HuH-7 (cell line): Measurements from ENCODE around the gene EPS15.

ENCODE experiments used
- DNase-seq: peaks from one replicate; pipeline ENCODE4 v3.0.0; 2011; ENCODE audit warnings: low spot score

EPS15 gene

GRCh38 chr1:51373898-51374297, 145.2 kb downstream of the EPS15 start:
- DNase-seq, result no peak

- DNase-seq, result no peak
Measured at GRCh38 chr1:51372561-51372960, 146.5 kb downstream of the EPS15 start.

DNA sequence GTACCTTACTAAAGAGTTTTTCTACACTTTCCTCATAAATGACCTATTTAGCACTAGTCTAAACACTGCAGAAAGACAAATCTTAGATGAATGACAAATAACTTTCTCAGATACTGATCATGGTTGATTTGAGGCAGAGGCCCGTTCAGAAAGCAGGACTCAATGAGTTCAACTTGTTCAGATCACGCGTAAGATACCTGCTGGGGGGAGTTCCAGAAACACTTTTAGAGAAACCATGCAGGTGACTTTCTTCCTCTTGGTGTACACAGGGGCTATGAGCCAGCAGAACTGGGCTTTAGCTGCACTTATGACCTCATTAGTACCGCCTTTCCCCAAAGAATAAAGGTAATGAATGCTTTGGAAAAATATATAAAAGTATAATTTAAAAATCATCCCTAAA, 149.9 kb downstream of the EPS15 start:
- no peak for DNase-seq

DNA sequence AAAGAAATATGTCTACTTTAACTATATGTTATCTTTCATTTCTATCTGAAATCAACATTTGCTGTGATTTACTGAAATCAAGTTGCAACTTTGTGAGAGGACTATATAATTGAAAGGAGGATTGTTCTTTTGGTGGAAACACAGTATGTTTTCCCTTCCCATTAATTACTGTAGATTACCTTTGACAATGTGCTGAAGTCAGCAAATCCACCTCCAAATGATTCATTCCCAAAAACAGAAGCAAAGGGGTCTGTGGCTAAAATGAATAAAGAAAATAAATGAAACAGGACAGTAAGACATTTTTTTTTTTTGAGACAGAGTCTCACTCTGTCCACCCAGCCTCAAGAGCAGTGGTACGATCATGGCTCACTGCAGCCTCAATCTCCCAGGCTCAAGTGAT, 153.3 kb downstream of the EPS15 start:
- no peak for DNase-seq

DNA sequence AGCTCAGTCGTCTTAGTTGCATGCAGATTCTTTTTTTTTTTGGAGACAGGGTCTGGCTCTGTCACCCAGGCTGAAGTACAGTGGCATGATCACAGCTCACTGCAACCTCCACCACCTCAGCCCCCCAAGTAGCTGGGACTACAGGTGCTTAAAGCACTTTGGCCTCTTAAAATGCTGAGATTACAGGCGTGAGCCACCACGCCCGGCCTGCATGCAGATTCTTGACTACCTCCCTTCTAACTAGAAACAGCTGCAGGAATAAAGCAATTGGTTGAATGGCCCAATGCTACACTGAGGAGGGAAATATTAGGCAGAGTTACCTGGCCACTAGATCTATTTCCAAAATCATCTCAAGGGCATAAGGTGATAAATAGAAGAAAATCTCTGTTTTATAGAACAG, 159.2 kb downstream of the EPS15 start:
- no peak for DNase-seq

- no peak for DNase-seq
Measured at GRCh38 chr1:51355382-51355781, 163.7 kb downstream of the EPS15 start.

DNA sequence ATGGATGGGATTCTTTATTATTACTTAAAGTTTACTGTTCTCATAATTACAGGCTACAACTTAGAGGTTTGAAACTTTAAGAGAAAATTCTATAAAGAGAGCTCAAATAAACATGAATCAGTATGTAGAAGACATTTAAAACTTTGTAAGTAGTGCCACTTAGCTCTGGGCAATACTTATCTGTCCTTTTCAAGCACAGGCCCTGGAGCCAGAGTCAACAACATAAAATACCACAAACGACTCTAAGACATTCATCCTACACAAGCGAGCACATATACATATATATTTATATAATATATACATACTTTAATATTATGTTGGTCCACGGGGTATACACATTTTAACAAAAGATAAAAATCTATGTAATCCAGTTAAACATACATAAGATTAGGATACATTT, 164.7 kb downstream of the EPS15 start:
- DNase-seq, result no peak

- DNase-seq, result no peak
Measured at GRCh38 chr1:51351907-51352306, 167.2 kb downstream of the EPS15 start.

DNA sequence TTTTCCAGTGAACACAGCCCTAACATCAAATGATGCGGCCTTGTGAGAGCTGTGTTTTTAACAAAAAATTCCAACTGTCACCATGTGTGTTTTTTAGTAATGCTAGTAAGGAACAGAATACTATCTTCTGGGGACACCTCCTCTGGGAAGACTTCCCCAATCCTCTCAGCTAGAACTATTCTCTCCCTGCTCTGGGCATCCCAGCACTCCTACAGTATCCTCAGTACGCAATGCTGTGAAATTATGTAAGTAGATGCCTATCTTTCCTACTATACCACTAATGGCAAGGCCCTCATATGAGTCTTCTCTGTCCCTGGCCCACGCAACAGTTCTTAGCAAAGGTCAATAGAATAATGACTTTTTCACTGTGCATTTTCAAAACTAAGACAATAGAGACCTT, 169.2 kb downstream of the EPS15 start:
- DNase-seq, result no peak

- DNase-seq, result no peak
Measured at GRCh38 chr1:51348147-51348527, 170.9 kb downstream of the EPS15 start.

GRCh38 chr1:51347398-51348146, 171.5 kb downstream of the EPS15 start:
- DNase-seq, result no peak

- no peak for DNase-seq
Measured at GRCh38 chr1:51346086-51346942, 172.8 kb downstream of the EPS15 start.

- DNase-seq, result no peak
Measured at GRCh38 chr1:51345300-51345687, 173.8 kb downstream of the EPS15 start.

DNA sequence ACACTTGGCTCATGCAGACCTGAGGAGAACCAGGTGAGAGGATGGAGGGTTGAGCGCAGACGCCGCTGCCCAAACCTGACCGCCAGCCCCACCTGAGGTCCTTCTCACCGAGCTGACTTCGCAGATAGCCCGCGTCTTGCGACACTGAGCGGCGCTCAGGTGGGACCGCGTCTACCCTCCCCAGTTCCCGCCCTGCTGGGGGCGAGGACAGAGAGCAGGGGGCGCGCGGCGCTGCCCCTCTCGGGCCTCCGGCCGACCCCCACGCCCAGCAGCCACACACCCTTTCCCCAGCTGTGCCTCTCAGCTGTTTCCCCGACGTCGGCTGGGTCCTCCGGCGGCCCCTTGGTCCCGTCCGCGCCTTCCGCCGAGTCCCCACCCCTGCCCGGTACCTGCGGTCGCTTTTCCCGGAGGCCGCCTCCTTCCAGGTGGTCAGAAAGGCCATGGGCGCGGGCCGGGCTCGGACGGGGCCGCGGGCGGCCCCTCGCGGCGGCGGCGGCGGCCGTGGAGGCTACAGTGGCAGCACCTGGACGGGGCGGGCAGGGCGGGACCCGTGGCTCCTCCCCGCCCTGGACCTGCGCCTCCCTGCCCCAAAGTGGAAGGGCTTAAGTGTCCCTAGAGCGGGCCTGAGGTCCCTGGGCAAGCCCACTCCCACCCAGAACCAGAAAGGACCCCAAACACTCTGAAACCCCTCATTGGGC, 174.3 kb downstream of the EPS15 start:
- peak; percentile 67 for DNase-seq

GRCh38 chr1:51344276-51344601, 174.8 kb downstream of the EPS15 start:
- DNase-seq, result no peak

DNA sequence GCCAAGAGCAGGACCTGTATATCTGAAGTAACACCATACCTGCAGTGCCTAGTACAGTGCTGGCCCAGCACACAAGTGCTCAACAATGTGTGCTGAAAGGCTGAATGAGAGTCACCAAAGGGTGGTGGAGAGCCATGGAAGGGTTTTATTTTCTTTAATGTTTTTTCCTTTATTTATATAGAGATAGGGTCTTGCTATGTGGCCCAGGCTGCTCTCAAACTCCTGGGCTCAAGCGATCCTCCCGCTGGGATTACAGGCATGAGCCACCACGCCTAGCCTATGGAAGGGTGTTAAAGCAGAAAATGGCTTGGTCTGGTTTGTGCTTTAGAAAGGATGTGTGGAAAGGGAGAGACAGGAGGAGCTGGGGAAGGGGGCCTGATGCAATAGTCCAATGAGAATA, 175.4 kb downstream of the EPS15 start:
- no peak for DNase-seq

DNA sequence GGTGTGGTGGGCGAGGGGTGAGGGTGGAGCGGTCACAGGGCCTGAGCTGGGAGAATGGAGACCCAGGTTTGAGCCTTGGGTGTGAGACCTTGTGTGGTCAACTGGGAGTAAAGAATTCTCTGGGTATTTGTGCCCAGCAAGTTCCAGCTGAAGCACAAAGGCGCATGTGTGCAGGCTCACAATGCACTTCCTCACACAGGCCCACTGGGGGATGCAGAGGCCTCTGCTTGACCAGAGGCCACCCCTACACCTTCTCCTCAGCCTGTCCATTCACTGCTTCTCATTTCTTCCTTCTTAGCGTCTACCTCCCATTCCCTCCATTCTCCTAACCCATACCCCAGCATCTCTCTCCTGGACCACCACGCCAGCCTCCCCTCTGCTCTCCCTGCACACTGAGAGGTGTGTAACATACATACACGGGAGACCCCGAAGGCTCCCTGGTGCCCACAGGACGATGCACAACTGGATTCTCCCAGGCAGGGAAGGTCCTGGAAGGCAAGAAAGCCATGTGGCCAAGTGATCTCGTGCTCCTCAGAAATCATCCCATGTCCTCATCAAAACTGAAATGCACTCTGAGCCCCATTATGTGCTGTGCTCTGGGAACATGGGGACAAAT, 176.4 kb downstream of the EPS15 start:
- DNase-seq, result no peak

- DNase-seq, result no peak
Measured at GRCh38 chr1:51341876-51342496, 177.1 kb downstream of the EPS15 start.

DNA sequence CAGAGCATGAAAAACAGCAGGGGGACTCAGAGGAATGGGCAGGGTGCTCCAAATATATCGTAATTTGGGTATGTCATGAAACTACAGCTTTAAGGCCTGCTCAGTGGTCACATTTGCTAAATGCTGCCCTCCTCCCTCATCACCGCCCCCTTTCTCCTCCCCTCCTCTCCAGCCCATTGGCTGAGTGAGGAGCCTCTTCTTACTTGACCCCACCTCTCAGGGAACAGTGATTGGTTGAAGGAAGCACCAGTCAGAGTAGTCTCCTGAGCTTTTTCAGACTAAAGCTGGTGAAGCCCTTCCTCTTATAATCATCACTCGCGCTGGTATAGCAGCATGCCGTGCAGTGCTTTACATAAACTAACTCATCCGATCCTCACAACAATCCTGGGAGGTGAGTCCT, 178.7 kb downstream of the EPS15 start:
- no peak for DNase-seq

DNA sequence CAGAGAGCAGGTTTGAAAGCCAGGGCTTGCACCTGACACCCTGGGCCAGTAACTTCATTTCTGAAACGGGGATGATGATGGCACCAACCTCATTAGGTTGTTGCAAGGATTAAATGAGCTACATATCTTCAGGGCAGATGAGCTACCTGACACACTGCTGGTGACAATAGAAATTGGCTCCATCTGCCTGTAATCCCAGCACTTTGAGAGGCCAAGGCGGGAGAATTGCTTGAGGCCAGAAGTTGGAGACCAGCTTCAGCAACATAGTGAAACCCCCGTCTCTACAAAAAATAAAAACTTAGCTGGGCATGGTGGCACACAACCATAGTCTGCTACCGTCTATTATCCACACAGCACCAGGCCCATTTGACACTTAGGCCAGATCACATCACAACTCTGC, 182.4 kb downstream of the EPS15 start:
- no peak for DNase-seq

GRCh38 chr1:51336004-51336403, 183.1 kb downstream of the EPS15 start:
- no peak for DNase-seq
